Astrocyte of the cerebellum (primary cell): ENCODE measurements around the gene ACLY.
"Not testable (repeated sequence)": the region's sequence is repeated elsewhere in the genome, so short reads cannot be mapped to it uniquely, and the experiment has no call there.

Source experiments
- DNase-seq: peaks from one replicate; pipeline ENCODE4 v3.0.0-alpha.2; 2011; ENCODE audit warnings: low read depth
- H3K4me3 ChIP-seq: 2 replicates; pipeline ENCODE4 v1.5.1; 2011; ENCODE audit warnings: mild to moderate bottlenecking, low read depth, low read length, moderate library complexity
- CTCF ChIP-seq: IDR thresholded peaks from 2 replicates; pipeline ENCODE4 v1.5.1; 2012; ENCODE audit warnings: low read length, low read depth, moderate library complexity, mild to moderate bottlenecking; ENCODE audit errors: missing control alignments
- in situ Hi-C: cut with HindIII; loops from 2 replicates; pipeline ENCODE4 v1.10.0; 2017; ENCODE audit warnings: low sequenced_read_pairs

ACLY gene

DNA sequence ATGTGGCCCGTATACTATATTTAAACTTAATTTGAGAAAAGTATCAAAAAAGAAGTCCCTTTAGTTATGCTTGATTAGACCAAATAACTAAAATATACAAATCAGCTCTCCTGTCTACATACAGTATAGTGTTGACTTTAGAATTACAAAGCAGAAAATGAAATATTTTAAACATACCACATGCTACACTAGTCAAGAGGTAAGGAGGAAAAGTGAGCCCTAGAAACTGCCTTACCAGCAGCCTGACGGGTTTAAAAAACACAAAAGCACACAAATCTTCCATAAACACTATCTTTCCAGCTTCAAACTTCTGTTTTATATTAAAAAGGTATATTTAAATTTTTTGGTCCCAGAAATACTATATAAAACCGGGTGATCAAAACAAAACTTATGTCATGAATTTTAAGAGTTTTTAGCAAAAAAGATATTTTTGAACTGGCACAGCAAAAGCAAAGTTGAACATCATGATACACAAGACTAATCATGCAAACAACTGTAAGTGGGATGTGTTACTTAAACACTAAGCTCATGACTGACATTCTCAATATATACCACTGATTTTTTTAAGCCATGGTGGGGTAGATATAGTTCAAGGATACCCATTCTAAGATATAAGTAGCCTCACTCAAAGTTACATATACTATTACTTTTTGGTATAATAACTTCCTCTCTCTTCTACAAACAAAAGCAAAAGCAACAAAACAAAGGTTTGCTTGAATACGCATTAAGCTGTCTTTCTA is 69.3 kb downstream of the ACLY start:
- no peak for TF ChIP-seq CTCF
- no peak overlapping the region for H3K4me3 ChIP-seq
- in situ Hi-C loops: no loop called here
- no peak for DNase-seq

DNA sequence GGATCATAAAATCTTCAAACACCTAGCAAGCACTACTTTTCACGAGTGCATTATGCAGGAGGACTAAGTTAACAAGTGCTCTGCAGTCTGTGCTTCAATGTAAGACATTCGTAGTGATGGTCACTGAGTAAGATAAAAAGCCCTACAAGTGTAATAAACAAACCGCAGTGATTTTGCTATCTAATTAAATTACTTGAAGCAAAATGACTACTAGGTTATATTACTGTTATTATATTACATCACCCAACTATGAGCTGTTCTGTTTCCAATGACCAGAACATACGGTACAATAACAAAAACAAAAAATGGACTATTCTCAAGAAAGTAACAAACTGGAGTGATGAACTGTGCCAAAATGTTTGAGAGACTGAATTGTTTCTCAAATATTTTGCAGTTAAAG is 70.0 kb downstream of the ACLY start:
- no peak overlapping the region for H3K4me3 ChIP-seq
- in situ Hi-C loops: no loop called here
- no peak for TF ChIP-seq CTCF
- DNase-seq: no peak

DNA sequence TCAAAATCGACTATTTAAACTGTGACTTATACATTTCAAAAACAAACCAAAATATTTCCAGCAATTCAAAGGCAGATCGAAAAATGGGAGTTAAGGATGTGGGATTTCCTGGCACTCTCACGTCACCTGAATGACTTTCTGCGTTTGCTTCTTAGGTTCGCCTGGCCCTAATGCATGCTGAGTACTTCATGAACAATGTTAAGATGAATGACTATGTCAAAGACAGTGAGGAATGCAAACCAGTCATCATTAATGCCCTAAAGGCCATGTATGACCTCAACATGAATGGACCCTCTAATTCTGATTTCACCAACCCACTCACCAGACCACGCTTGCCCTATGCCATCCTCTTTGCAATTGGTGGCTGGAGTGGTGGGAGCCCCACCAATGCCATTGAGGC is 73.8 kb downstream of the ACLY start:
- no peak for DNase-seq
- in situ Hi-C loops: no loop called here
- TF ChIP-seq CTCF: no peak
- no peak overlapping the region for H3K4me3 ChIP-seq

DNA sequence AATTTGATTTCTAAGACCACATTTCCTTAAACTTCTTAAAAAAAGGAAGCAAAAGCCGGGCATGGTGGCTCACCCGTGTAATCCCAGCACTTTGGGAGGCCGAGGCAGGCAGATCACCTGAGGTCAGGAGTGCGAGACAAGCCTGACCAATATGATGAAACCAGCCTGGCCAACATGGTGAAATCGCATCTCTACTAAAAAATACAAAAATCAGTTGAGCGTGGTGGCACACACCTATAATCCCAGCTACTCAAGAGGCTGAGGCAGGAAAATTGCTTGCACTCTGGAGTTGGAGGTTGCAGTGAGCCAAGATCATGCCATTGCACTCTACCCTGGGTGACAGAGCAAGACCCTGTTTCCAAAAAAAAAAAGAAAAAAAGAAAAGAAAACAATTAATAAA is 78.0 kb downstream of the ACLY start:
- in situ Hi-C loops, DNase-seq, H3K4me3 ChIP-seq: not testable (repeated sequence)

DNA sequence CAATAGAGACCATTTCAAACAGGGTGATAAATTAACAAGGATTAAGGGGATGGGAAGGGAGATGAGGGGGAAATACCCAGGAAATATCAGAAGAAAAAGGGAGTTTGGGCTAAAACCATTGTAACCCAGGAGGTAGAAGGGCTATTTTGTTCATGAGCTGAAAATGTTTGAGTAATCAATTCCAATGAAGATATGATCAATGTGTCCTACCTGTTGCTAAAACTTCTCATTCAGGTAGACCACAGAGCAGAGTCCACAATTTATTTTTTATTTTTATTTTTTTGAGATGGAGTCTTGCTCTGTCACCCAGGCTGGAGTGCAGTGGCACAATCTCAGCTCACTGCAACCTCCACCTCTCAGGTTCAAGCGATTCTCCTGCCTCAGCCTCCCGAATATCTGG is 79.3 kb downstream of the ACLY start:
- in situ Hi-C loops, DNase-seq, H3K4me3 ChIP-seq: not testable (repeated sequence)

- no peak for DNase-seq
- in situ Hi-C loops: no loop called here
- H3K4me3 ChIP-seq: no peak within 1 kb of the TSS
- TF ChIP-seq CTCF: no peak
These were observed 80.8 kb downstream of the ACLY start, which contains the start of gene KLHL10 for GRCh38 chr17:41837761-41838538. TSS of gene KLHL10 (plus strand) at chr17:41837825. CDS start at chr17:41837933, 108 bp downstream.

- DNase-seq: no peak
- peak overlapping the region; percentile 77 for H3K4me3 ChIP-seq
- no peak for TF ChIP-seq CTCF
- in situ Hi-C loops: no loop called here
These were observed 82.1 kb downstream of the ACLY start for GRCh38 chr17:41836550-41837196.
